IMR-90 (cell line): Measurements from ENCODE around the gene ASPG. TPM values are rescaled to one million over a fixed set of nuclear protein-coding genes. Genes with fewer than 3 reads are reported as not detected.

Experiments
- ATAC-seq: fragments of 200-7000 bp; cut with Tn5 transposase; 2 replicates; pipeline ENCODE4 v1.9.1; 2020; ENCODE audit warnings: low read depth, mild to moderate bottlenecking, moderate library complexity
- BruUV-seq: library from RNA; stranded (reverse); fragments of 400-500 nt; replicated peaks from 2 replicates; lab custom pipeline; 2021; lab: Mats Ljungman, UMichigan
- CTCF ChIA-PET: fragments of 300-600 bp; formaldehyde crosslinking; extraction: SDS; loops from one replicate; lab custom pipeline; 2021; ENCODE audit warnings: antibody characterized with exemption; lab: Yijun Ruan, JAX
- POLR2A ChIA-PET: fragments of 300-600 bp; sonication (Branson Sonifier 250); formaldehyde crosslinking; loops from one replicate; lab custom pipeline; 2022; ENCODE audit warnings: antibody characterized with exemption; ENCODE audit not compliant: unreplicated experiment; lab: Charles Lee
- DNase-seq: peaks from one replicate; pipeline ENCODE4 v3.0.0; 2013
- H2AFZ ChIP-seq: replicated peaks from 2 replicates; pipeline ENCODE3; 2013; ENCODE audit warnings: low read length, mild to moderate bottlenecking; ENCODE audit not compliant: poor library complexity
- H2AK5ac ChIP-seq: 2 replicates; pipeline ENCODE4 v1.6.1; 2013; ENCODE audit warnings: low read depth, low read length, inconsistent platforms
- H2AK9ac ChIP-seq: replicated peaks from 2 replicates; pipeline ENCODE3; 2013; ENCODE audit warnings: mild to moderate bottlenecking, low read depth, low read length, moderate library complexity; ENCODE audit not compliant: poor library complexity
- H2BK120ac ChIP-seq: 2 replicates; pipeline ENCODE4 v1.6.1; 2013; ENCODE audit warnings: low read depth, low read length, inconsistent platforms
- H2BK15ac ChIP-seq: 3 replicates; pipeline ENCODE4 v1.6.1; 2013; ENCODE audit warnings: low read depth, low read length, inconsistent platforms
- H2BK20ac ChIP-seq: 2 replicates; pipeline ENCODE4 v1.6.1; 2013; ENCODE audit warnings: low read depth, mild to moderate bottlenecking, inconsistent platforms, low read length, moderate library complexity
- H2BK5ac ChIP-seq: 2 replicates; pipeline ENCODE4 v1.6.1; 2013; ENCODE audit warnings: mild to moderate bottlenecking, low read depth, low read length, inconsistent platforms; ENCODE audit not compliant: poor library complexity, severe bottlenecking
- H3K14ac ChIP-seq: replicated peaks from 2 replicates; pipeline ENCODE4 v1.6.1; 2013; ENCODE audit warnings: low read depth, low read length, inconsistent platforms
- H3K18ac ChIP-seq: 2 replicates; pipeline ENCODE4 v1.6.1; 2013; ENCODE audit warnings: low read depth, low read length, control low read depth
- H3K23ac ChIP-seq: 2 replicates; pipeline ENCODE4 v1.6.1; 2013; ENCODE audit warnings: low read depth, low read length, inconsistent platforms
- H3K27ac ChIP-seq: 2 replicates; pipeline ENCODE4 v1.5.1; 2013; ENCODE audit warnings: mild to moderate bottlenecking, control low read depth, low read length; ENCODE audit not compliant: insufficient read depth
- H3K27me3 ChIP-seq: 2 replicates; pipeline ENCODE4 v1.6.1; 2013; ENCODE audit warnings: low read length; ENCODE audit not compliant: control insufficient read depth, insufficient read depth
- H3K36me3 ChIP-seq: 2 replicates; pipeline ENCODE4 v1.6.1; 2013; ENCODE audit warnings: low read length, mixed read lengths; ENCODE audit not compliant: control insufficient read depth, insufficient read depth
- H3K4ac ChIP-seq: 2 replicates; pipeline ENCODE4 v1.6.1; 2013; ENCODE audit warnings: low read depth, low read length, inconsistent platforms
- H3K4me1 ChIP-seq: 2 replicates; pipeline ENCODE4 v1.6.1; 2013; ENCODE audit warnings: low read length, mixed read lengths; ENCODE audit not compliant: control insufficient read depth, insufficient read depth
- H3K4me2 ChIP-seq: 2 replicates; pipeline ENCODE4 v1.6.1; 2013; ENCODE audit warnings: low read depth, mild to moderate bottlenecking, control low read depth, low read length, moderate library complexity
- H3K4me3 ChIP-seq: 2 replicates; pipeline ENCODE4 v1.5.1; 2013; ENCODE audit warnings: low read depth, mild to moderate bottlenecking, control low read depth, low read length, moderate library complexity; ENCODE audit not compliant: insufficient read depth
- H3K56ac ChIP-seq: 2 replicates; pipeline ENCODE4 v1.6.1; 2013; ENCODE audit warnings: low read length, inconsistent platforms; ENCODE audit not compliant: insufficient read depth; ENCODE audit errors: extremely low read depth
- H3K79me1 ChIP-seq, 2 experiments: 2 replicates each; pipeline ENCODE4 v1.6.1; 2013; ENCODE audit warnings: low read length in 2 of 2, inconsistent platforms in 1 of 2, low read depth in 1 of 2
- H3K9ac ChIP-seq: 2 replicates; pipeline ENCODE4 v1.6.1; 2013; ENCODE audit warnings: low read depth, low read length, control low read depth
- H3K9me1 ChIP-seq: 2 replicates; pipeline ENCODE4 v1.6.1; 2013; ENCODE audit warnings: low read length, inconsistent platforms; ENCODE audit not compliant: insufficient read depth
- H3K9me3 ChIP-seq: 2 replicates; pipeline ENCODE4 v1.6.1; 2013; ENCODE audit warnings: low read length; ENCODE audit not compliant: control insufficient read depth, insufficient read depth
- H4K20me1 ChIP-seq: 2 replicates; pipeline ENCODE4 v1.6.1; 2013; ENCODE audit warnings: low read length, inconsistent platforms; ENCODE audit not compliant: insufficient read depth
- H4K5ac ChIP-seq: 2 replicates; pipeline ENCODE4 v1.6.1; 2013; ENCODE audit warnings: mild to moderate bottlenecking, low read depth, low read length, control low read depth
- H4K8ac ChIP-seq, 2 experiments: 2 replicates each; pipeline ENCODE4 v1.6.1; 2013; ENCODE audit warnings: low read depth in 2 of 2, low read length in 2 of 2, control low read depth in 1 of 2, inconsistent platforms in 1 of 2
- H4K91ac ChIP-seq: 2 replicates; pipeline ENCODE4 v1.6.1; 2013; ENCODE audit warnings: low read depth, low read length, inconsistent platforms; ENCODE audit not compliant: insufficient read depth
- BHLHE40 ChIP-seq: fragments of 150-350 bp; IDR thresholded peaks from 2 replicates; pipeline ENCODE4 v1.6.1; 2016; ENCODE audit warnings: mild to moderate bottlenecking, low read depth, low read length
- CEBPB ChIP-seq: IDR thresholded peaks from 2 replicates; pipeline ENCODE4 v1.6.1; 2012; ENCODE audit warnings: low read depth, low read length, improper control_type of control experiment
- CHD1 ChIP-seq: IDR thresholded peaks from 2 replicates; pipeline ENCODE4 v1.6.1; 2012; ENCODE audit warnings: low read depth, low read length, improper control_type of control experiment
- CTCF ChIP-seq: conservative IDR thresholded peaks from 2 replicates; pipeline ENCODE4 v1.5.1; 2012; ENCODE audit warnings: mild to moderate bottlenecking, low read depth, low read length, improper control_type of control experiment
- FOS ChIP-seq: fragments of 150-350 bp; IDR thresholded peaks from 2 replicates; pipeline ENCODE4 v1.6.1; 2016; ENCODE audit warnings: low read depth, low read length
- MAFK ChIP-seq: IDR thresholded peaks from 2 replicates; pipeline ENCODE4 v1.6.1; 2012; ENCODE audit warnings: low read depth, low read length, improper control_type of control experiment
- MXI1 ChIP-seq: IDR thresholded peaks from 2 replicates; pipeline ENCODE4 v1.6.1; 2012; ENCODE audit warnings: low read depth, mild to moderate bottlenecking, low read length, moderate library complexity, borderline replicate concordance
- NFE2L2 ChIP-seq: fragments of 150-350 bp; IDR thresholded peaks from 2 replicates; pipeline ENCODE4 v1.6.1; 2016; ENCODE audit warnings: low read depth, mild to moderate bottlenecking, low read length
- POLR2A ChIP-seq: IDR thresholded peaks from 2 replicates; pipeline ENCODE4 v1.6.1; 2012; ENCODE audit warnings: mild to moderate bottlenecking, low read depth, low read length
- RAD21 ChIP-seq: IDR thresholded peaks from 2 replicates; pipeline ENCODE4 v1.6.1; 2012; ENCODE audit warnings: low read length, improper control_type of control experiment
- RCOR1 ChIP-seq: IDR thresholded peaks from 2 replicates; pipeline ENCODE4 v1.6.1; 2012; ENCODE audit warnings: mild to moderate bottlenecking, low read length, improper control_type of control experiment; ENCODE audit not compliant: insufficient replicate concordance
- RFX5 ChIP-seq: IDR thresholded peaks from 2 replicates; pipeline ENCODE4 v1.8.0; 2012; ENCODE audit warnings: low read depth, mild to moderate bottlenecking, low read length, moderate library complexity
- SMC3 ChIP-seq: fragments of 150-350 bp; IDR thresholded peaks from 2 replicates; pipeline ENCODE4 v1.6.1; 2016; ENCODE audit warnings: low read depth, mild to moderate bottlenecking, antibody characterized with exemption, low read length, moderate library complexity
- WGBS, 2 experiments: methylation state at CpG; one replicate each; pipeline versions ENCODE4 v1.1.5 to v1.1.7; 2013; ENCODE audit warnings: missing lambda C conversion rate in 2 of 2; ENCODE audit not compliant: insufficient read length in 1 of 2; ENCODE audit errors: extremely low coverage in 2 of 2; 5-methylcytosine and 5-hydroxymethylcytosine counted together
- dilution Hi-C: fragments of 300-500 bp; cut with HindIII; formaldehyde crosslinking; loops from one replicate; pipeline ENCODE4 v1.14.3; 2018; ENCODE audit warnings: low sequenced_read_pairs; ENCODE audit not compliant: unreplicated experiment
- in situ Hi-C: fragments of 300-500 bp; cut with MboI; formaldehyde crosslinking; loops from 3 replicates; pipeline ENCODE4 v1.14.3; 2019; ENCODE audit warnings: low sequenced_read_pairs, inconsistent platforms, mixed read lengths
- intact Hi-C: fragments of 100-400 bp; cut with micrococcal nuclease; formaldehyde crosslinking; loops from 2 replicates; pipeline ENCODE4 v1.10.0; 2022
- polyA plus RNA-seq, 3 experiments: library from polyadenylated mRNA; depleted of rRNA; stranded (reverse); fragments of >200 nt; gene quantifications; 2 replicates each; pipeline ENCODE4 v1.2.3, GENCODE V29; 2012; ENCODE audit warnings: low replicate concordance in 1 of 3
- total RNA-seq: library from RNA; depleted of rRNA; stranded (reverse); fragments of >200 nt; gene quantifications from 2 replicates; pipeline ENCODE4 v1.2.3, GENCODE V29; 2012
- TF ChIP-seq, protein P1 (sequence below): fragments of 150-350 bp; IDR thresholded peaks from 2 replicates; pipeline ENCODE4 v1.6.1; 2016; ENCODE audit warnings: low read depth, mild to moderate bottlenecking, low read length, moderate library complexity, borderline replicate concordance
- TF ChIP-seq, protein P2 (sequence below): fragments of 150-350 bp; IDR thresholded peaks from 2 replicates; pipeline ENCODE4 v1.6.1; 2017; ENCODE audit warnings: mild to moderate bottlenecking, antibody characterized with exemption, low read length, low read depth

Gene ASPG
- total and polyA plus RNA-seq, 2 of the 4 experiments (the other 2 are of a cell fraction): not detected

GRCh38 chr14:104100171-104101085 is 14.9 kb downstream of the ASPG start:
- Histone ChIP-seq H3K4me1 (no peaks in the 10 kb centered on the region), H2AK9ac (no peak overlapping the region), H3K79me1 (no peaks in the 10 kb centered on the region), H3K4me2 (no peak overlapping the region), H3K14ac (no peak overlapping the region), H3K56ac (no peak overlapping the region), H3K9ac (no peak overlapping the region), H3K36me3 (no peaks in the 10 kb centered on the region), H3K18ac (no peak overlapping the region), H4K5ac (no peak overlapping the region), H4K91ac (no peak overlapping the region), H4K20me1 (no peaks in the 10 kb centered on the region), H2BK20ac (no peak overlapping the region), H3K27ac (no peak overlapping the region), H2AK5ac (no peak overlapping the region), H3K27me3 (no peaks in the 10 kb centered on the region), H3K4me3 (no peak overlapping the region), H2AFZ (no peak overlapping the region), H3K9me3 (no peaks in the 10 kb centered on the region), H2BK5ac (no peak overlapping the region), H2BK15ac (no peak overlapping the region), H3K23ac (no peak overlapping the region), H4K8ac (no peak overlapping the region), H3K4ac (no peak overlapping the region), H2BK120ac (no peak overlapping the region), H3K9me1 (no peaks in the 10 kb centered on the region)
- WGBS, 2 experiments: 52% methylated on average over 8 of the region's 23 CpGs; no CpG with 5 or more reads in 1 of the 2 experiments
- no TSS peak for BruUV-seq
- no peak for ATAC-seq
- intact Hi-C loops (no loop called here), dilution Hi-C loops (no loop called here), in situ Hi-C loops (no loop called here)
- DNase-seq: no peak
- CTCF ChIA-PET: no interaction called here
- POLR2A ChIA-PET: no interaction called here
- TF ChIP-seq RCOR1 (no peak), RAD21 (no peak), POLR2A (no peak), MXI1 (no peak), MAFK (no peak), CEBPB (no peak), BHLHE40 (no peak), SMC3 (no peak), CTCF (no peak), CHD1 (no peak), FOS (no peak), RFX5 (no peak), NFE2L2 (no peak)
- TF ChIP-seq, protein P1, sequence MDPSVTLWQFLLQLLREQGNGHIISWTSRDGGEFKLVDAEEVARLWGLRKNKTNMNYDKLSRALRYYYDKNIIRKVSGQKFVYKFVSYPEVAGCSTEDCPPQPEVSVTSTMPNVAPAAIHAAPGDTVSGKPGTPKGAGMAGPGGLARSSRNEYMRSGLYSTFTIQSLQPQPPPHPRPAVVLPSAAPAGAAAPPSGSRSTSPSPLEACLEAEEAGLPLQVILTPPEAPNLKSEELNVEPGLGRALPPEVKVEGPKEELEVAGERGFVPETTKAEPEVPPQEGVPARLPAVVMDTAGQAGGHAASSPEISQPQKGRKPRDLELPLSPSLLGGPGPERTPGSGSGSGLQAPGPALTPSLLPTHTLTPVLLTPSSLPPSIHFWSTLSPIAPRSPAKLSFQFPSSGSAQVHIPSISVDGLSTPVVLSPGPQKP: no peak
- TF ChIP-seq, protein P2, sequence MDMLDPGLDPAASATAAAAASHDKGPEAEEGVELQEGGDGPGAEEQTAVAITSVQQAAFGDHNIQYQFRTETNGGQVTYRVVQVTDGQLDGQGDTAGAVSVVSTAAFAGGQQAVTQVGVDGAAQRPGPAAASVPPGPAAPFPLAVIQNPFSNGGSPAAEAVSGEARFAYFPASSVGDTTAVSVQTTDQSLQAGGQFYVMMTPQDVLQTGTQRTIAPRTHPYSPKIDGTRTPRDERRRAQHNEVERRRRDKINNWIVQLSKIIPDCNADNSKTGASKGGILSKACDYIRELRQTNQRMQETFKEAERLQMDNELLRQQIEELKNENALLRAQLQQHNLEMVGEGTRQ: no peak
